OCI-M2 (cell line): Measurements from ENCODE around the gene POLR2J3.
"Not testable (repeated sequence)": the region's sequence is repeated elsewhere in the genome, so short reads cannot be mapped to it uniquely, and the experiment has no call there.

Source experiments
- DNase-seq: peaks from one replicate; lab custom pipeline; 2025; ENCODE audit not compliant: unreplicated experiment; lab: John Stamatoyannopoulos, UW

POLR2J3 gene

DNA sequence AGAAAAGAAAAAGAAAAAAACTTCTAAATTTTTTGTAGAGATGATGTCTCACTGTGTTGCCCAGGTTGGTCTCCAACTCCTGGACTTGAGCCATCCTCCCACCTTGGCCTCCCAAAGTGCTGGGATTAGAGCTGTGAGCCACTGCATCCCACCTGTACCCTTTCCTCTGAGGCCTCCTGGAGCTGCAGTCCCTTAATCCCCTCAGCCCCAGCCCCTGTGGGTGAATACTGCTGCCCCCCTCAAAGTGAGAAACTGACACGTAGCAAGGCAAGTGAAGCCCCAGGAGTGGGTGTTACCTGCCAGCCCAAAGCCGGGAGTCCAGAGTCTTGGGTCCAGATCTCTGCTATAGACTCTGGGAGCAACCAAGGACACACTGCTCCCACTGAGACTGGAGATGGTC, 47.6 kb downstream of the POLR2J3 start:
- not testable (repeated sequence) for DNase-seq

DNA sequence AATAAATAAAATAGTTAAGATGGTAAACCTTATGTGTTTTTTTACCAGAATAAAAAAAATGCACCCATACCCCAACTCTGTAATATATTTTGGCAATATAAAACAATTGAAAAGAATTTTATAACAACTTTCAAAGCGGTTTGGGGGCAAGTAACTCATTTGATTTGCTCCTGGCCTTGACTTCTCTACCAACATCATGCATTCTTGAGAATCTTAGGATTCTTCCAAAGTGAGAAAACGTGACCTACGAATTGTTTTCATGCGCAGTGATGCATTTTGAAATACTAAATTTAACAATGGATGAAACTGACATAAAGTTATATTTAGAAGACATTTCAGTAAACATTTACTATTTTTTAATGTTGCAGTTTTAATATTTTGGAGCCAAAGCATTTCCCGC, 51.6 kb downstream of the POLR2J3 start:
- DNase-seq = not testable (repeated sequence)

DNA sequence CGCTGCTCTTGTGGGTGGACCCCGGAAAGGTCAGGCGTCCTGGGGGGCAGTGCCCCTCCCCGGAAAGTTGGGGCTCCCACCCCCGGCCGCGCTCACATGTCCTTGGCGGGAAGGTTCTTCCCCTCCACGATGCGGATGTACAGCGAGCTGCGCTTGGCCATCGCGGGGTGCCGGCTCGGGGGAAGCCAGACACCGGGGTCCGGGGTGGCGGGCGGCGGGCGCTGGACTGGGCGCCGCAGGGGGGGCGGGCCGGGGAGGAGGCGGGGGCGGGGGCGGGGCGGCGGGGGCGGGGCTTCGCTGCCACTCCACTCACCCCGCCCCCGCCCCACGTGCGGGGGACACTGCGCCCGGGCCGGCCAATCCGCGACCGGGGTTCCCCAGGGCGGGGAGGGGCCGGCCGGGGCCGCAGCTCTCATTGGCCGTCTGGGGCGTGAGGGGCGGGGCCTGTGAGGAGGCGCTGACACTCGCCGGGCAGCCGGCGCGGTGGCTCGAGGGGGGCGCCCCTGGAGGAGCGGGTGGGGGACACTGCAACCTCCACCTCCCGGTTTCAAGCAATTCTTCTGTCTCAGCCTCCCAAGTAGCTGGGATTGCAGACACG, 54.7 kb downstream of the POLR2J3 start, which contains the start of gene RASA4B:
Gene RASA4B (minus strand): TSS at position 228 of the 598 bp plus-strand sequence. CDS start 67 bp downstream, at position 161.
- DNase-seq = not testable (repeated sequence)
